Fibroblast of skin of left quadriceps (primary cell): ENCODE measurements around the gene TNNI2.

Experiments
- DNase-seq, 2 experiments: peaks; one replicate each; pipeline ENCODE4 v3.0.0-alpha.2; 2013; ENCODE audit warnings: low read depth in 2 of 2

Gene TNNI2

GRCh38 chr11:1847006-1847735 is 8.4 kb downstream of the TNNI2 start:
- DNase-seq = no peak

GRCh38 chr11:1847926-1848639 is 9.3 kb downstream of the TNNI2 start:
- DNase-seq = no peak

GRCh38 chr11:1848640-1849430 is 10.1 kb downstream of the TNNI2 start:
- DNase-seq = no peak

- no peak for DNase-seq
These were observed 12.8 kb downstream of the TNNI2 start for GRCh38 chr11:1851468-1852180.

GRCh38 chr11:1852271-1852876 is 13.6 kb downstream of the TNNI2 start:
- DNase-seq = no peak

- no peak for DNase-seq
These were observed 14.1 kb downstream of the TNNI2 start, which contains the start of gene LSP1 for GRCh38 chr11:1852877-1853276. LSP1 (plus strand) TSS chr11:1853084; CDS start chr11:1853145, 61 bp downstream.

GRCh38 chr11:1853376-1854131 is 14.8 kb downstream of the TNNI2 start:
- DNase-seq = no peak

GRCh38 chr11:1854132-1854948 is 15.6 kb downstream of the TNNI2 start:
- DNase-seq = no peak

GRCh38 chr11:1854949-1855885 is 16.4 kb downstream of the TNNI2 start:
- no peak for DNase-seq

- no peak for DNase-seq
These were observed 17.1 kb downstream of the TNNI2 start for GRCh38 chr11:1855886-1856265.

GRCh38 chr11:1856306-1857005 is 17.7 kb downstream of the TNNI2 start:
- no peak for DNase-seq

- no peak for DNase-seq
These were observed 18.3 kb downstream of the TNNI2 start for GRCh38 chr11:1857064-1857463.

GRCh38 chr11:1858154-1858553 is 19.4 kb downstream of the TNNI2 start:
- no peak for DNase-seq

- no peak for DNase-seq
These were observed 19.8 kb downstream of the TNNI2 start for GRCh38 chr11:1858576-1858975.

GRCh38 chr11:1859004-1859403 is 20.2 kb downstream of the TNNI2 start:
- DNase-seq = no peak

GRCh38 chr11:1860108-1860507 is 21.3 kb downstream of the TNNI2 start:
- DNase-seq = no peak

- no peak for DNase-seq
These were observed 22.9 kb downstream of the TNNI2 start for GRCh38 chr11:1861435-1862411.
